NB4 (cell line): ENCODE data around the gene PARP8.
"Not testable (repeated sequence)": the region's sequence is repeated elsewhere in the genome, so short reads cannot be mapped to it uniquely, and the experiment has no call there.

Experiments used
- POLR2A ChIP-seq: IDR thresholded peaks from 2 replicates; pipeline ENCODE4 v1.6.1; 2011; ENCODE audit warnings: mild to moderate bottlenecking; ENCODE audit not compliant: insufficient read length; ENCODE audit errors: extremely low read depth
- TF ChIP-seq, protein P1 (sequence below): IDR thresholded peaks from one replicate; pipeline ENCODE4 v1.5.1; 2012; ENCODE audit warnings: low read depth, low read length

DNA sequence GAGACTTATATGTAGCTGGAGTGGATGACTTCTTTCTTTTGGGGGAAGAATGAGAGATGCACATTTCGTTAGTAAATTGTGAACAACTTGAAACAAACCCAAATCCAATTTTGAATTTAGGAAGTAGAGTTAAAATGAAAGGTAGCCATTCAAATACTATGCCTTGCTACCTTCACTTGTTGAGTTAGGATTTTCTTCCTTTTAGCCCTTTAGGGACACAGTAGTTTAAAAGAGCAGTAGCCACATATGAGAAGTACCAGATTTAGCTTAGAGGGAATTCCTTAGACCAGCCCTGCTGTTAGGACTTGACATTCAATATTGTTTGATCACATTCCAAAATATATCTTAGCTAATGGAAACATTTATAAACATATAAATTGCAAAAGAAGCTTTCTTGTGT is 2.2 kb downstream of the PARP8 start:
- TF ChIP-seq, protein P1, sequence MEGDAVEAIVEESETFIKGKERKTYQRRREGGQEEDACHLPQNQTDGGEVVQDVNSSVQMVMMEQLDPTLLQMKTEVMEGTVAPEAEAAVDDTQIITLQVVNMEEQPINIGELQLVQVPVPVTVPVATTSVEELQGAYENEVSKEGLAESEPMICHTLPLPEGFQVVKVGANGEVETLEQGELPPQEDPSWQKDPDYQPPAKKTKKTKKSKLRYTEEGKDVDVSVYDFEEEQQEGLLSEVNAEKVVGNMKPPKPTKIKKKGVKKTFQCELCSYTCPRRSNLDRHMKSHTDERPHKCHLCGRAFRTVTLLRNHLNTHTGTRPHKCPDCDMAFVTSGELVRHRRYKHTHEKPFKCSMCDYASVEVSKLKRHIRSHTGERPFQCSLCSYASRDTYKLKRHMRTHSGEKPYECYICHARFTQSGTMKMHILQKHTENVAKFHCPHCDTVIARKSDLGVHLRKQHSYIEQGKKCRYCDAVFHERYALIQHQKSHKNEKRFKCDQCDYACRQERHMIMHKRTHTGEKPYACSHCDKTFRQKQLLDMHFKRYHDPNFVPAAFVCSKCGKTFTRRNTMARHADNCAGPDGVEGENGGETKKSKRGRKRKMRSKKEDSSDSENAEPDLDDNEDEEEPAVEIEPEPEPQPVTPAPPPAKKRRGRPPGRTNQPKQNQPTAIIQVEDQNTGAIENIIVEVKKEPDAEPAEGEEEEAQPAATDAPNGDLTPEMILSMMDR = not testable (repeated sequence)
- TF ChIP-seq POLR2A = not testable (repeated sequence)
